ENCODE data around the gene COL6A2.
A peak's percentile ranks its signal among the peaks of the same experiment; 100 is the strongest.

The COL6A2 gene

DNA sequence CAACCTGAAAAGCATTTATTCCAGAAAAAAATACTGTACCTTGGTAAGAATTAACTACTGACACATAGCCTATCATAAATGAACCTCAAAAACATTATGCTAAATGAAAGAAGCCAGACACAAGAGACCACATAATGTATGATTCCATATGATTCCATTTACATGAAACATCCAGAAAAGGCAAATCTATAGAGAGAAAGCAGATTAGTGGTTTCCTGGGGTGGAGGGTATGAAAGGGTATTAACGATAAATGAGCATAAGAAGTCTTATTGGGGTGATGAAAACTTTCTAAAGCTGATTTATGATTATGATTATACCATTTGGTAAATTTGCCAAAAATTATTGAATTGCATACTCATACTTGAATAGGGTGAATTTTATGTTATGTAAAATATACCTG lies 10.3 kb upstream of the COL6A2 start:
- no peak for TF ChIP-seq SP1 (IDR thresholded peaks at IDR 0.05)
- TF ChIP-seq TARDBP (IDR thresholded peaks at IDR 0.05), result no peak
- no peak for TF ChIP-seq NFRKB (IDR thresholded peaks at IDR 0.05)
- no peak for TF ChIP-seq ARNT (IDR thresholded peaks at IDR 0.05)
- no peak for TF ChIP-seq CTBP1 (IDR thresholded peaks at IDR 0.05; ENCODE audit: borderline replicate concordance)
- TF ChIP-seq FOXK2 (IDR thresholded peaks at IDR 0.05), result no peak
- no peak for TF ChIP-seq FOXA1 (IDR thresholded peaks at IDR 0.05)
- TF ChIP-seq HDGF (IDR thresholded peaks at IDR 0.05; ENCODE audit: borderline replicate concordance), result no peak
- TF ChIP-seq FOXM1 (IDR thresholded peaks at IDR 0.05; ENCODE audit: borderline replicate concordance), result no peak
- no peak for TF ChIP-seq LEF1 (IDR thresholded peaks at IDR 0.05; ENCODE audit: borderline replicate concordance)
- no peak for TF ChIP-seq ZNF384 (IDR thresholded peaks at IDR 0.05)
- TF ChIP-seq ELF4 (IDR thresholded peaks at IDR 0.05), result no peak
- TF ChIP-seq PKNOX1 (IDR thresholded peaks at IDR 0.05), result no peak
- TF ChIP-seq SUZ12 (IDR thresholded peaks at IDR 0.05), result no peak
- DNase-seq (ENCODE audit: extremely low spot score), result no peak
- ChIA-PET CTCF (no interaction called here), POLR2A (no interaction called here)

GRCh38 chr21:46088189-46088588 lies 9.7 kb upstream of the COL6A2 start:
- POLR2A ChIA-PET, result no interaction called here
- CTCF ChIA-PET, result no interaction called here
- DNase-seq (ENCODE audit: extremely low spot score), result no peak
- no peak for TF ChIP-seq ELF4 (IDR thresholded peaks at IDR 0.05)
- no peak for TF ChIP-seq NFRKB (IDR thresholded peaks at IDR 0.05)
- no peak for TF ChIP-seq FOXK2 (IDR thresholded peaks at IDR 0.05)
- no peak for TF ChIP-seq FOXM1 (IDR thresholded peaks at IDR 0.05; ENCODE audit: borderline replicate concordance)
- no peak for TF ChIP-seq HDGF (IDR thresholded peaks at IDR 0.05; ENCODE audit: borderline replicate concordance)
- no peak for TF ChIP-seq BHLHE40 (IDR thresholded peaks at IDR 0.05; ENCODE audit: borderline replicate concordance)
- no peak for TF ChIP-seq CTBP1 (IDR thresholded peaks at IDR 0.05; ENCODE audit: borderline replicate concordance)
- no peak for TF ChIP-seq SP1 (IDR thresholded peaks at IDR 0.05)
- no peak for TF ChIP-seq LEF1 (IDR thresholded peaks at IDR 0.05; ENCODE audit: borderline replicate concordance)
- TF ChIP-seq ZNF384 (IDR thresholded peaks at IDR 0.05), result no peak
- no peak for TF ChIP-seq TARDBP (IDR thresholded peaks at IDR 0.05)
- no peak for TF ChIP-seq PKNOX1 (IDR thresholded peaks at IDR 0.05)
- TF ChIP-seq SUZ12 (IDR thresholded peaks at IDR 0.05), result no peak
- no peak for TF ChIP-seq ARNT (IDR thresholded peaks at IDR 0.05)
- no peak for TF ChIP-seq FOXA1 (IDR thresholded peaks at IDR 0.05)
- TF ChIP-seq L3MBTL2 (conservative IDR thresholded peaks at IDR 0.05), result no peak

GRCh38 chr21:46089285-46089684 lies 8.6 kb upstream of the COL6A2 start:
- DNase-seq (ENCODE audit: extremely low spot score), result peak; percentile 6
- POLR2A ChIA-PET, result no interaction called here
- CTCF ChIA-PET, result no interaction called here
- TF ChIP-seq SUZ12 (IDR thresholded peaks at IDR 0.05) (no peak), CTBP1 (IDR thresholded peaks at IDR 0.05; ENCODE audit: borderline replicate concordance) (no peak), LEF1 (IDR thresholded peaks at IDR 0.05; ENCODE audit: borderline replicate concordance) (no peak), NFRKB (IDR thresholded peaks at IDR 0.05) (no peak), BHLHE40 (IDR thresholded peaks at IDR 0.05; ENCODE audit: borderline replicate concordance) (no peak), PKNOX1 (IDR thresholded peaks at IDR 0.05) (no peak), ARNT (IDR thresholded peaks at IDR 0.05) (no peak), ZNF384 (IDR thresholded peaks at IDR 0.05) (no peak), L3MBTL2 (conservative IDR thresholded peaks at IDR 0.05) (no peak), FOXK2 (IDR thresholded peaks at IDR 0.05) (no peak), SP1 (IDR thresholded peaks at IDR 0.05) (no peak), TARDBP (IDR thresholded peaks at IDR 0.05) (no peak), FOXA1 (IDR thresholded peaks at IDR 0.05) (no peak), ELF4 (IDR thresholded peaks at IDR 0.05) (no peak)

- no peak for TF ChIP-seq FOXA1 (IDR thresholded peaks at IDR 0.05)
- TF ChIP-seq LEF1 (IDR thresholded peaks at IDR 0.05; ENCODE audit: borderline replicate concordance), result no peak
- no peak for TF ChIP-seq ELF4 (IDR thresholded peaks at IDR 0.05)
- no peak for TF ChIP-seq ZNF384 (IDR thresholded peaks at IDR 0.05)
- ChIA-PET CTCF (no interaction called here), POLR2A (no interaction called here)
- no peak for DNase-seq (ENCODE audit: extremely low spot score)
Observed at GRCh38 chr21:46091118-46091517, 6.8 kb upstream of the COL6A2 start.

DNA sequence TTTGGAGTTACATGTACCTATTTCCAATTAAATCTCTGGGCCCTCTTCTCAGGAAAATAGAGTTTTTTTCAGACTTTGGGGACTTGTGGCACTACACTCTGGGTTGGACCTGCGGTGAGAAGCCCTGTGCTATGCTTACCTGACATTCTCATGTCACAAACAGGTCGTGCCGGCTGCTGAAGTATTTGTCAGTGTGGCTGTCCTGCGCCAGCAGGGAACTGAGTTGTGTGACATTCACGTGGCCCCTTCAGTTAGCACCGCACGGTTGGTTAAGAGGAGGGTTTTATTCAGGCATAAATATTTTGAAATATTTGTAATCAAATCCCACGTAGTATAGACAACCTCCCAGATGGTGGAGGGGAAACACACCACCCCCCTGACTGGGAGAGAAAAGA lies 6.3 kb upstream of the COL6A2 start:
- ChIA-PET POLR2A (no interaction called here), CTCF (no interaction called here)
- no peak for TF ChIP-seq FOXK2 (IDR thresholded peaks at IDR 0.05)
- TF ChIP-seq BHLHE40 (IDR thresholded peaks at IDR 0.05; ENCODE audit: borderline replicate concordance), result no peak
- no peak for TF ChIP-seq CTBP1 (IDR thresholded peaks at IDR 0.05; ENCODE audit: borderline replicate concordance)
- no peak for TF ChIP-seq ELF4 (IDR thresholded peaks at IDR 0.05)
- no peak for TF ChIP-seq PKNOX1 (IDR thresholded peaks at IDR 0.05)
- TF ChIP-seq NFRKB (IDR thresholded peaks at IDR 0.05), result no peak
- no peak for TF ChIP-seq ZNF384 (IDR thresholded peaks at IDR 0.05)
- TF ChIP-seq HDGF (IDR thresholded peaks at IDR 0.05; ENCODE audit: borderline replicate concordance), result no peak
- no peak for TF ChIP-seq ARNT (IDR thresholded peaks at IDR 0.05)
- TF ChIP-seq LEF1 (IDR thresholded peaks at IDR 0.05; ENCODE audit: borderline replicate concordance), result no peak
- TF ChIP-seq L3MBTL2 (conservative IDR thresholded peaks at IDR 0.05), result no peak
- no peak for TF ChIP-seq SUZ12 (IDR thresholded peaks at IDR 0.05)
- TF ChIP-seq FOXM1 (IDR thresholded peaks at IDR 0.05; ENCODE audit: borderline replicate concordance), result no peak
- no peak for TF ChIP-seq TARDBP (IDR thresholded peaks at IDR 0.05)
- DNase-seq (ENCODE audit: extremely low spot score), result no peak

All from HEK293T (cell line).